ENCODE measurements around the gene KCNQ1.

Gene KCNQ1

DNA sequence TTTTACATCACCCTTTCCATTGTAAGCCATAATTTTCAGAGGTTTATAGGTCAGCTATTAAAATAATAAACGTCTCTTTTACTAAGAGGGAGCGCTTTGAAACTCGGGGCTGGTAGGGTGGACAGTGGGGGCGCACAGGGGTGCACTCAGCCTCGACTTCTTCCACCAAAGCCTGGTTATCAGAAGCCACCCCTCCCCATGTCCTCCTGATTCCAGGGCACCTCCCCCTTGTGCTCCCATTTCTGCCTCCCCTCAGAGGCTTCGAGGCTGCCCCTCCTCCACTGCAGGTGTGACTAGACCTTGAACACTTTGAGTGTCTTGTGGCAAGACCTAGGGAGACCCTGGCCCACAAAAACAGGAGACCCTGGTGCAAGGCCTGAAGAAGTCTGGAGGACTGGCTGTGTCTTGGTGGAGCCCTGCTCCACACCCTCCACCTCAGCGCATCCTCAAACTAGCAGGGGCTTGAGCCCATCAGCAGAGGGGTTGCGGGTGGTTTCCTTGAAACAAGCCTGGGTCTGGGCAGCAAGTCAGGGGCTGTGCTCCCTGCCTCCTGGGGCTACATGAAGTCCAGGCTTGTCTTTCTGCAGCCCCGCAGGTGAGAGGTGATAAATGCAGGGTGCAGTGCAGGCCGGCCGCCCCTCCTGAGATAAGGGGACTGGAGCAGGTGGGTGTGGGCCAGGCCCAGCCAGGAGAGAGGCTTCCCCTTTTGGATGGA lies 437.7 kb downstream of the KCNQ1 start:
- DNase-seq: no peak

DNA sequence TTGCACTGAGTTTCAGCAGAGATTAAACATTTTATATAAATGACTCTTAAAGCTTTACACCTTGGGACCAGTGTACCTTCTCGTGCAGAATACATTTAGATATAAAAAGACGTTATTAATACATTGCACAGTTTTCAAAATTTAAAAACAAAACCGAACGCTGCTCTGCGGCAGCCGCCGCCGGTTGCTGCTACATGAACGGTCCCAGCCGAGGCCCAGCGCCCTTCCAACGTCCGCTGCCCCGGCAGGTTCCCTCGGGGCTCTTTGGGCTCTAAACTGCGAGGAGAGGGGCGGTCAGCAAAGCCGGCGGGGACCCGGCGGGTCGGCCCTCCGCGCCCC lies 438.8 kb downstream of the KCNQ1 start:
- DNase-seq: no peak

DNA sequence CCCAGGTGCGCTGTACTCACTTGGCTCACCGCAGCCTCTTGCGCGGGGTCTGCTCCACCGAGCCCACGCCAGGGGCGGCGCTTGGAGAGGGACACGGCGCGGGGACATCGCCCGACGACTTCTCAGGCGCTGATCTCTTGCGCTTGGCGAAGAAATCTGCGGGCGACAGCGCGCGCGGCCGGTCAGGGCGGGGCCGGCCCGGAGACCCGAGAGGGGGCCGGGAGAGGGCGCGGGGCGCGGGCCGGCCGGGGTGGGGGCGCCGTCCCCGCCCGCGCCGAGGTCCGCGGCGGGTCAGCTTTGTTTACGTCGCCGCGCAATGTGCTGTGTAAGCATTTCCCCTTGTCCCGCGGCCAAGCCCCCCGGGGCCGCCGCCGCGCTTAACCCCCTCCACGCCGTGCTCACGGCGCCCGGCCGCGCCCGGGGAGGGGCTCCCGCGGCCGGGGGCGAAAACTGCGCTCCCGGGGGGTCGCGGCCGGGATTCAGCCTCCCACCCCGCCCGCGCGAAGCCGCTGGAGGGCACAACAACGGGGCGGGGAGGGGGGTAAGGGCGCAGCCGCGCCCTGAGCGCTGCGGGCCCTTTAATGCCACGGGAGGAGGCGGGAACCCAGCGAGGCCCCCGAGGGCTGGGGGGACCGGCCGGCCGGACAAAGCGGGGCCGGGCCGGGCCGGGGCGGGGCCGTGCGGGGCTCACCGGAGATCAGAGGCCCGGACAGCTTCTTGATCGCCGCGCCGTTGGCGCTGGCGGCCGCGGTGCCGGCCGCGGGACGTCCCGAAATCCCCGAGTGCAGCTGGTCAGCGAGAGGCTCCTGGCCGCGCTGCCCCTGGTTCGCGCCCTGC lies 439.4 kb downstream of the KCNQ1 start:
- DNase-seq: no peak

DNA sequence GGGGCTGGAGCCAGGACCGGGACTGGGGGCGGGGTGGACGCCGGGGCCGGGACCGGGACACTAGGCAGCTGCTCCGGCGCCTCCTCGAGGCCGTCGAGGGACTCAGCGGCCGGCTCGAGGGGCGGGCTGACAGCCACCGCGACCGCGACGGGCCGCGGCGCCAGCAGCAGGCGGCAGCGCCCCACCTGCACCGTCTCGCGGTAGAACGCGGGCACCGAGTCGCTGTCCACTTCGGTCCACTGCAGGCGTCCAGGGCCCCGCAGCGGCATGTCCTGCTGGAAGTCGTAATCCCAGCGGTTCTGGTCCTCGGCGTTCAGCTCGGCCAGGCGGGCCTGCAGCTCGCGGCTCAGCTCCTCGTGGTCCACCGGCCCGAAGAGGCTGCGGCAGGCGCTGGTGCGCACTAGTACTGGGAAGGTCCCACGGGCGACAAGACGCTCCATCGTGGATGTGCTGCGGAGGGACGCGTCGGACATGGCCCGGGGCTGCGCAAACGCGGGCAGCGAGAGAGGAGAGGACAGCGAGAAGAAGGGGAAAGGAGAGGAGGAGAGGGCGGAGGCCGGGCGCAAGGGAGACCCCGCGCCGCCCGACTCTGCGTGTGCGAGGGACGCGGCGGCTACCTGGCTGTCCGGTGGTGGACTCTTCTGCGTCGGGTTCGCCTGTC lies 440.3 kb downstream of the KCNQ1 start:
- peak; percentile 30 for DNase-seq

DNA sequence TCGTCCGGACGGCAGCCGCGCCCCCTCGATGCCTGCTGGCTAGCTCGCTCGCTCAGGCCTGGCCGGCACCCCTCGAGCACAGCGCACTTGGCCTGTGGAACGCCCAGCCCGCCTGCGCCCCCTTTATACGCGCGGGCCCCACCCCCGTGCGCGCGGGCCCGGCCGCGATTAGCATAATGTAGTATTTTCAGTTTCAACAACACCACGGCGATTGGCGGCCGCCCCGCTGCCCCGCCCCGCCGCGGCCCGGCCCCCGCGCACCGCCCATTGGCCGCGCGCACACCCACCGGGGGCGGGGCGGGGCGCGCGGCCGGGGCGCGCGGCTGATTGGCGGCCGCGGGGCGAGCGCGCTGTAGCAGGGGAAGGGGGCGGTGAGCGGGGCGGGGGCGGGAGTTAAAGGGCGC lies 440.9 kb downstream of the KCNQ1 start, which contains the start of gene CDKN1C:
Gene CDKN1C, minus strand, starts transcription at position 98 of the 404 bp plus-strand sequence. CDS start 319 bp downstream, outside the sequence.
- peak; percentile 78 for DNase-seq

DNA sequence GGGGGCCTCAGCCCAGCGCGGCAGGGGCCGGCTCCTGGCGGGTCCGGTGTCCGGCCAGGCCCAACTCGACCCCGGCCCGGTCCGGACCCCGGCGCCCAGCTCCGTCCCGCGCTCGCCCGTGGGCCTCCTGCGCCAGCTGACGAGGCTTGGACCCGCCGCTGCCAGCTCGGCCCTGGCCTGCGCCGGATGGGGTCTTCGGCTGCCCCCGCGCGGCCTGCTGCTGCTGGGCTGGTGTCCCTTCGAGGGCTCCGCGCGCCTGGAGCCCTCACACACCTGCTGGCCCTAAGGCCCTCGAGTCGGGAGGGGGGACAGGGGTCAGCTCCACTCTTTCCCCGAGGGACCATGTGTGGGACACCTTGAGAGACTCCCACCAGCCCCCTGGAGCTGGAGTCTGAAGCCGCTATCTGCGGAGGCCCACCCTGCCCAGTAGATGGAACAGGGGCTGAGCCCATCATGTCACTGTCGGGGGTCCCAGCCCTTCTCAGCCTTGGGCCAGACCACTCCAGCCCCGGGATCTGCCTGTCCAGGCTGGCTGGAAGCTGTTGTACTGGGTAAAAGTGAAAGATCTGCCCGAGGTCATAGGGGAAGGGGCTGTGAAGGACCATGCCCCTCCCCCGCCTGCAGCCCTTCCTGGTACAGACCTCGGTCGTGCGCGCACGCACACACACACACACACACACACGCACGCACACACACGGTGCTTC lies 441.5 kb downstream of the KCNQ1 start:
- DNase-seq: peak; percentile 33

DNA sequence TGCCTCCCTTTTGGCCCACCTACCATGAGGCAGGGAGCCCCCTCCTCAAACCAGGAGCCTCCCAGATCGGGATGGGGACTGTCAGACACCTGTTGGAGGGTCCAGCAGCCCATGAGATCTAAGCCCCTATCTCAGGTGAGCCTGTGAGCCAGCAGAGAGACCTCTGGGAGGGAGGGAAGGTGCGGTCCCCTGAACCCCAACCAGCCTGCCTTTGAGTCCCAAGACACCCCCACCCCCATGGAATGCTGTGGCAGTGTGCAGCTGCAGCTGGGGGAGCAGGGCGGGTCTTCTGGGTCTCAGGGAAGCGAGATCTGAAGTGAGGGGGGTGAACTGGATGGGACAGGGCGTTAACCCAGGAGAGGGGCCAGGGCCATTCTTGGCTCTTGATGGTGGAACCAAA lies 442.1 kb downstream of the KCNQ1 start:
- no peak for DNase-seq

DNA sequence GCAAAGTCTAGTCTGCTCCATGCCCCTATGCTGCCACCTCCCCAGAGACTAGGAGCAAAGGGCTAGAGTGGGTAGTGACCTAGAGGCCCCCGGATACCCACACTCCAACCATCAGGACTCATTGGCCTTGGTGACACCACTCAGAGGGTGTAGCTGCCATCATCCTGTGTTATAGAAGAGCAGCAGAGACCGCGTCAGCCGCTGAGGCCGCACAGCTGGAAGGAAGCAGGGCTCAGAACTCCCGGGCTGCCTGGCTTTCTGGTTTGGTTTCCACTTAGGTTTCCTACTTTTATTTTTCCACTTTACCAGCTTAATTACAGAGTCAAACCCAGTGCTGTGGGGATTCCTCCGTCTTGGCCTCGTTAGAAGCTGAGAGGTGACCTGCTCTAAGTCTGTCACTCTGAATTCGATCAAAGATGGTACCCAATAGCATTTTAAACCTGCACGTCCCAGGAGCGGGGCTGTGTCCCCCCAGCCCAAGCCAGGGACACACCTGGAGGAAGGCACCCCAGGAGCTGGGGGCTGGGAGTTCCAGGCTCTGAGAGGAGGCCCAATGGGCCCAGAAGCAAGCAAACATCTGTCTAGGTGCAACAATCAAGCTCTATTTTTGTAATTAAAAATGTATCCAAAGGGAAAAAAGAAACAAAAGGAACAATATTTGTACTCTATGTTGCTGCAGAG lies 442.8 kb downstream of the KCNQ1 start:
- DNase-seq: no peak

DNA sequence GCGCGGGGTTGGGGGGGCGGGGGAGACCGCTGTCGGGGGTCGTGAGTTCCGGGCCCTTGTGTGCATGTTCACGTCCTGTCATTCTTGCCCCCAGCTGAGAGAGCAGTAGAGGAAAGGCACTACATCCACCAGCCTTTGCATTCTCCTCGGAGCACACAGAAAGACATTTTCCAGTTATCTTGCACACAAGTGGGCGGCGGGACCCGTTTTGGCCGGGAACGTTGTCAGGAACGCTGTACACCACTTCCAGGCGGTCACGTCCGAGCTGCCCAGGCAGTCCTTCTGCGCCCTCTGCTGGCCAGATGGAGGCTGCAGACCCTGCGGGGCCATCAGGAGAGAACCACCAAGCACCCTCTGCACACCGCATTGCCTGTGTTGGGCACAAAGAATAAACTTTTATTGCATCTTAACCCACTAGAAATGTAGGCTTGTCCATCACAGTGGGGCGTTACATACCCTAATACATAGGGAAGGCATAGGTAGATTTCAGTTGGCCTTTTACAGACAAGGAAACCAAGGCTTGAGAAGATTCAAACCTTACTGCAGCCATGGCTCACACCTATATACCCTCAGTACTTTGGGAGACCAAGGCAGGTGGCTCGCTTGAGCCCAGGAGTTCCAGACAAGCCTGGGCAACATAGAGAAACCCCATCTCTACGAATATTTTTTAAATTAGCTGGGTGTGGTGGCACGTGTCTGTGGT lies 443.6 kb downstream of the KCNQ1 start:
- peak; percentile 89 for DNase-seq

DNA sequence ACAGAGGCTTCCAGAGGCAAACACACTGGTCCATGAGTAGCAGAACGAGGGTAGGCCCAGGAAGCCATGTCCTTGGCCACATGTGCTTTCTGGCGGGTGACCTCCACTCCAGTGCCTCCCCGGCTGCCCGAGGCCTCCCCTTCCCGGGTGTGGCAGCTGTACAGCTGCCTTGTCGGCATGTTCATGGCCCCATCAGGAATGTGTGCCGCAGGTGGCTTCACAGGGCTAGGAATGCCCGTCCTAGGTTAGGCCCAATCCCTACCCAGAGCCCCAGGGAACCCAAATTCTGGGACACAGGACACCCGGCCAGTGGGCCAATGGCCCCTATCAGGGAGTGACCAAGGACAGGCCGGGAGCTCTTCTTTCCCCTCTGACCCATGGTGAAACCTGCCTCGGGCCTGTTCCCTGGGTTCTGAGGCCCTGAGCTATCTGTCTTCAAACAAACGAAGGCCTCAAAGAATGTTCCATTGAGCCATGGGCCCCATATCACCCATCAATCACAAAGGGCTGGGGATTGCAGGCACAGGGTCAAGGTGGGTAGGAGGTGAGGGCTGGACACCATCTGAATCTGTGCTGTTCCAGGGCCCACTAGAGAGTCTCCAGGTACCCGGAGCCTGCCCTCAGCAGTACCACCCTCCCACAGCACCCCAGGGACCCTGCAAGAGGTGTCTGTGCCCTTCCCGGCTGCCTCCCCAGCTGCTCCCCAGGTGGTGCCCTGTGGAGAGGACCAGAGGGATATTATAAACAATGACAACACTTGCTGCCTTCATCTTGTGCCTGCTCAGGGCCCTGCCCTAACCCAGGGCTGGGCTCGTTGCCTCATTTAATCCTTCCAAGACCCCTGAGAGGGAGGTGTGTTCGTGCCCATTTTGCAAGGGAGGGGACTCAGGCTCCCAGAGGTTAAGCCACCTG lies 444.8 kb downstream of the KCNQ1 start:
- no peak for DNase-seq

DNA sequence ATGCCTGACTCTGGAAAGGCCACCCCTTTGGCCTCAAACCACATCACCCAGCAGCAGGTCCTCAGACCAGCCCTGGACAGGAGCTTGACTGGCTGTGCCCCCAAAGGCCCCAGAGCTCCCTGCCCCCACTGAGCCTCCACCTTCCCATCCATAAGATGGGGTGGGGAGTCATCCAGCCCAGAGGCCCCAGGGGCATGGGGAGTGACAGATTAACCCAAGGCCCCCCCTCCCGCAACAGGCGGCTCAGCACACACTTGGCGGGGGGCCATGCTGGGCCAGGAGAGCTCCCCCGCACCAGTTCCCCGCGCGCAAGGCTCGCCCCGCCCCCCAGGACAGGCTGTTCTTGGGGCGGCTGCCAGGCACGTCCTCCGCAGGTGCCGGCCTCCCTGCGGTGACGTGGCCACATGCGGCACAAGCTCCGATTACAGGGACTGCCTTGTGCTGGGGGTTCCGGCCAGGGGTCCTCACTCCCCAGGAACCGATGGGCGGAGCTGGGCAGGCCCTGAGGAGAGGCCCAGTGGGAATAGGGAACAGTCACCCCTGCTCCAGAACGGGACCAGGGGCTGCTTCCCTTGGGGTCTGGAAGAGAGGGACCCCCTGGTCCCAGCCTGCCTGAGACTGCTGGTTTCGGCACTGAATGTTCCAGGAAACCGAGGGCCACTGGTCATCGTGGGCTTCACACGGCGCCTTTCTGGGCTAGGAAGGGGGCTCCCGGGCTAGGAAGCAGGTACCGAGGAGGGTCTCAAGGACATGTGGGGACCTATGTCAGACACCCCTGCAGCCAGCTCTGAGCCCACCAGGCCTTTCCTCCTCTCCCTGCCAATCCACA lies 445.9 kb downstream of the KCNQ1 start:
- DNase-seq: no peak

DNA sequence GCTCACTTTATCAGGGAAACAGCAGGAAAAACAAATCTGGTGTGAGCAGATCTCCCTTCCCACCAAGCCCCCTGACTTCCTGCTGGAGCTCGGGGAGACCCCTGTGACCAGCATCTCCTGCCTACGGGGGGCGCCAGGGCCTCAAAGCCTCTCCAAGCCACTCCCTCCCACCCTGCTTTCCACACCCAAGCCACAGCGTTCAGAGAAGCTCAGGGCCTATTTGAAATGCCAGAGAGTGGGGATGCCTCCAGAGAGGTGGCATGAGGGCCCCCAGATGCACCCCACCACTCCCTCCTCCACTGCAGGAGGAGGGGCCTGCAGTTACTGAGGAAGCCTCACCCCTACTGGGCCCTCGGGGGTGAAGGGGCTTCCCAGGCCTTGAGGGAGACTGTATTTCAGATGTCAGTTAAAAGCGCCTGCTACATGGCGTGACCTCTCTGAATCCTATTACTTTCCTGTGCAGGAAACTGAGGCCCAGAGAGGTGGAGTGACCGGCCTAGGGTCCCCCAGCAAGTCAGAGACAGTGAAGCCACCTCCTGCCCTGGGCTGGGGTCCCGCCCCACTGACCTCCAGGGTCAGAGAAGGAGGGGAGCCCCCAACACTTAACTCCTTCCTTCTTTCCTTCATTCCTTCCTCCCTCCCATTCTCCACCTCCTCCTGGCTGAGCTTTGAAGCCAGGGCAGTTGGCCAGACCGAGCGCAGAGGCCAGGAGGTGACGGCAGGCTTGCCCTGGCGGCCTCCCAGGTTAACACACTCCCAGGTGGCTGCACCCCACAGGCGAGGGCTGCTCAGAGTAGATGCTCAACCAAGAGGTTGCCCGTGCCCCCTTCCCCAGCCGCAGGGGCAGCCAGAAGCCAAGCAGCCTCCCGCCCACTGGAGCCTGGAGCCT lies 446.8 kb downstream of the KCNQ1 start:
- DNase-seq: no peak

DNA sequence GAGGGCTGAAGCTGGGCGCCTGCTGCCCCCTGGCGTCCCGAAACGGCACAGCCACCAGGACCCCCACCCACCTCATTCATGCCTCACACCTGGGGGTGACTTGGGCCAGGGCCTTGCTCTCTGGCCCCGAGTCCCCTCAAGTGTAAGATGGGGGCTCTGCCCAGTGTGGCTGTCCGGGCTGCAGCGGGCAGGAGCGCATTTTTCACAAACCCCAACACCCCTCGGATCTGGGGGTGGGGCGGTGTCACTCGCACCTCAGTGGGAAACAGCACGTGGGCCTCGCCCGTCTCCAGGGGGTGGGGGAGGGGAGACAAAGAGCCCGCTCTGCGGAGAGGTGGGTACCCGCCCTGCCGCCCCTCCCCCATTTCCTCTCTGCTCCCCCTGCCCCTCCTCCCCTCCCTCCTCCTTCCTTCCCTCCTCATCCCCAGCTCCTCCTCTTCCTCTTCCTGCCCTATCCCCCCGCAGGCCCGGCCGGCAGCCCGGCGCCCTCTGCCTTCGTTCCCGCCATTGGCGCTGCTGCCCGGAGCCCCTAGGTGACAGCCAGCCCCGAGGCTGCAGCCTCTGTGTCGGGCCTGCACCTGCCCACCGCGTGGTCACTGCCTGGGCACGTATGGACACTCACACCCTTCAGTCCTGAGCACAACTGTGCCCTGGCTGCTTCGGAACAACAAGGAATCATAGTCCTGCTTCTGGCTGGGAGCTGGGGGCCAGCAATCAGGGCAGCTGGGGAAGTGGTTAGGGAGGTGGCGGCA lies 447.6 kb downstream of the KCNQ1 start:
- peak; percentile 68 for DNase-seq

DNA sequence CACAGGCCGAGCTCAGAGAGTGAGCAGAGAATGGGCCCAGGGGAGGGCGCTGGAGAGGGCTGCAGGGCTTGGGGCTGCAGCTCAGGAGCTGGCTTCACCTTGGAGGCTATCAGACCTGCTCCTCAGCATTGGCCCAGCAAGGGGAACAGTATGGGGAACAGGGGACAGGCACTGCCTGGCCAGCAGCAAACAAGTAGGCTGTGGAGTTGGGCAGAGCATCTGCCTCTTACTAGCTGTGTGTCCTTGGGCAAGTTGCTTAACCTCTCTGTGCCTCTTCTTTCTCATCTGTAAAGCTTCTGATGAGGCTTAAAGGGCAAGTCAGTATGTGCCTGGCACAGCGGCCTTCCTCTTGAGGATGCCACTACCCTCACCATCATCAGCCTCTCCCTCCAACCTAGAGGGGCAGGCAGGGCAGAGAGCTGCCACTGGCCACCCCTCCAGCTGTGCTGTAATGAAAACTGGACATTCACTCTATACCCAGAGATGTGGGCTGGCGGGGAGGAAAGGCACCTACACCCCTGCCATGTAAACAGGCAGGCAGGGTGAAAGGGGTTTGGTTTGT lies 448.2 kb downstream of the KCNQ1 start:
- peak; percentile 52 for DNase-seq

DNA sequence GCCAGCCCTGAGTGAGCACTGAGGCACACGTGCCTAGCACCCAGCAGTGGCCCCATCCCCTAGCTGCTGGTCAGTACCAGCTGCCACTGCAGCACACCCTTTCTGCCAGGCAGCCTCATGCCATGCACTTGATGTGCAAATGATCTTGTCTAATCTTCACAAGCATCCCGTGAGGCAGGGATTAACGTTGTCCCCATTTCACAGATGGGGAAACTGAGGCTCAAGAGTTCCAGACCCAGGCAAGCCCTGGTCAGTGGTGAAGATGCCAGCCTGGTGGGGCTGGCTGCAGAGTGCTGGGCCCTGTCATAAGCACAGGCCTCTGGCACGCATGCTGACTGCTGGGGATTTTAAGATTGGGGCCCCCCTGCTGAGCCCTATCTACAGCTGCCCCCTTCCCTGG lies 449.1 kb downstream of the KCNQ1 start:
- no peak for DNase-seq

DNA sequence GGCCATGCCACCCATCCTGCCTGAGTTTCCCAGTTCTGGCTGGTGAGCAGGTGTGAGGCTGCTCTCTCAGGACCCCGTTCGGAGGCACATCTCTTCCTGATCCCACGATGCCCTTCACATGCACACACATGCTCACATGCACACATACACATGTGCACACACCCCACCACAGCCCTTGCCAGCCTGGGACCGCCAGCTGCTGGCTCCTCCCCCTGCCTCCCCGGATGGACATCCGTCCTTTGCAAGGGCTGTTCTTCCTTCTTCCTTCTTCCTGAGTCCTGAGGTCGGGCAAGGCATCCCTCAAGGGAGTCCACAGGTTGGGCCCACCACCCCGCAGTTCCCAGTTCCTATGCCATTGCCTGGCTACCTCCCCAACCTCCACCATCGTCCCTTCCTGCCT lies 451.2 kb downstream of the KCNQ1 start:
- DNase-seq: no peak

DNA sequence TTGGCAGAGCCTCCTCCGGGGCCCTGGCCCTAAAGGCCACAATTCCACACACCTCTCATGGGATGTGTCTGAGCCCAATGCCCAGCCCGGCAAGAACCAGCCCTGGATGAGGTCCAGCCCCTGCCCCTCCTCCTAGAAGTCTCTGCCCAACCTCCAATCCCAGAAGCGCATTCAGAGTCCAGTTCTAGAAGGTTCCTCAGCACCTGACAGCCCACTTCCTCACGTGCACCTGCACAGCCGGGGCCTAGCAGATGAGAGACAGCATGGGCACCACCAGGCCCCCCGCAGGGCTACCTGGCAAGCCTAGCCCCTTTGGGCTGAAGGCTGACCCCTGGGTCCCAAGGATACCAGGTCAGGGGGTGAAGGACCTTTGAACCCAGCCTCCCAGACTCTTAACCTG lies 452.2 kb downstream of the KCNQ1 start:
- no peak for DNase-seq
